Measurements from ENCODE around the gene ATRIP.

Gene ATRIP

DNA sequence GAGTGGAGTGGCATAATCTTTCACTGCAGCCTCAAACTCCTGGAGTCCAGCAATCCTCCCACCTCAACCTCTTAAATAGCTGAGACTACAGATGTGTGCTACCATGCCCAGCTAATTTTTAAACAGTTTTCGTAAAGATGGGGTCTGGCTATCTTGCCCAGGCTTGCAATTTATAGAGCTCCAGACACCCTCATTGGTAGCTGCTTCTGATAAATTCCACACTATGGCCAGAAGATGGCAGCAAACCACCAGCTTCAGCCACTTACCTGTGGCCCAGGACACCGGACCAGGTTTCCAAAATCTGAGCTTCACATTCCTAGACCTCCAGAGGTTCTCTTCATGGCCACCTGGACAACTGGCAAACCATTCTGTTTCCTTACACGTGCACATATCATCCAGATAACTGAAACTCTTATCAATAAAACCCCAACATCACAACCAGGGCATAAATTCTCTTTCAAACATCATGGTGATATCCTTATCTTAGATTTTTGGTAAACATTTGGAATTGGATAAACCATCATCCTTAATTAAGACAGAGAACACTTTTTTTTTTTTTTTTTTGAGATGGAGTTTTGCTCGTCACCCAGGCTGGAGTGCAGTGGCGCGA is 45.6 kb upstream of the ATRIP start:
- H3K9me3 ChIP-seq (ENCODE audit: control insufficient read depth, insufficient read depth, low read depth, low read length) = no peaks in the 10 kb centered on the region
- POLR2A ChIA-PET = interaction anchor here (0.7 to 2.1 kb wide), 8 partner anchors 17 to 152 kb away, joined by 3 to 13 read pairs (median 4); partner anchors contain the start of genes CCDC51 and TMA7
- no peak for TF ChIP-seq ZNF16 (tag by site-specific recombination; IDR thresholded peaks at IDR 0.05; ENCODE audit: low read depth)
- no peak for TF ChIP-seq ZNF311 (tag by site-specific recombination; IDR thresholded peaks at IDR 0.05; ENCODE audit: borderline replicate concordance)
- TF ChIP-seq ZNF660 (tag by site-specific recombination; IDR thresholded peaks at IDR 0.05) = peak; percentile 53; the same call in 1 of the 2 replicates
- no peak for TF ChIP-seq ZNF426 (tag by site-specific recombination; IDR thresholded peaks at IDR 0.05)
- TF ChIP-seq, protein P1, sequence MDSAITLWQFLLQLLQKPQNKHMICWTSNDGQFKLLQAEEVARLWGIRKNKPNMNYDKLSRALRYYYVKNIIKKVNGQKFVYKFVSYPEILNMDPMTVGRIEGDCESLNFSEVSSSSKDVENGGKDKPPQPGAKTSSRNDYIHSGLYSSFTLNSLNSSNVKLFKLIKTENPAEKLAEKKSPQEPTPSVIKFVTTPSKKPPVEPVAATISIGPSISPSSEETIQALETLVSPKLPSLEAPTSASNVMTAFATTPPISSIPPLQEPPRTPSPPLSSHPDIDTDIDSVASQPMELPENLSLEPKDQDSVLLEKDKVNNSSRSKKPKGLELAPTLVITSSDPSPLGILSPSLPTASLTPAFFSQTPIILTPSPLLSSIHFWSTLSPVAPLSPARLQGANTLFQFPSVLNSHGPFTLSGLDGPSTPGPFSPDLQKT (IDR thresholded peaks at IDR 0.05; ENCODE audit: borderline replicate concordance, low read depth, low read length) = no peak
- TF ChIP-seq, protein P2, sequence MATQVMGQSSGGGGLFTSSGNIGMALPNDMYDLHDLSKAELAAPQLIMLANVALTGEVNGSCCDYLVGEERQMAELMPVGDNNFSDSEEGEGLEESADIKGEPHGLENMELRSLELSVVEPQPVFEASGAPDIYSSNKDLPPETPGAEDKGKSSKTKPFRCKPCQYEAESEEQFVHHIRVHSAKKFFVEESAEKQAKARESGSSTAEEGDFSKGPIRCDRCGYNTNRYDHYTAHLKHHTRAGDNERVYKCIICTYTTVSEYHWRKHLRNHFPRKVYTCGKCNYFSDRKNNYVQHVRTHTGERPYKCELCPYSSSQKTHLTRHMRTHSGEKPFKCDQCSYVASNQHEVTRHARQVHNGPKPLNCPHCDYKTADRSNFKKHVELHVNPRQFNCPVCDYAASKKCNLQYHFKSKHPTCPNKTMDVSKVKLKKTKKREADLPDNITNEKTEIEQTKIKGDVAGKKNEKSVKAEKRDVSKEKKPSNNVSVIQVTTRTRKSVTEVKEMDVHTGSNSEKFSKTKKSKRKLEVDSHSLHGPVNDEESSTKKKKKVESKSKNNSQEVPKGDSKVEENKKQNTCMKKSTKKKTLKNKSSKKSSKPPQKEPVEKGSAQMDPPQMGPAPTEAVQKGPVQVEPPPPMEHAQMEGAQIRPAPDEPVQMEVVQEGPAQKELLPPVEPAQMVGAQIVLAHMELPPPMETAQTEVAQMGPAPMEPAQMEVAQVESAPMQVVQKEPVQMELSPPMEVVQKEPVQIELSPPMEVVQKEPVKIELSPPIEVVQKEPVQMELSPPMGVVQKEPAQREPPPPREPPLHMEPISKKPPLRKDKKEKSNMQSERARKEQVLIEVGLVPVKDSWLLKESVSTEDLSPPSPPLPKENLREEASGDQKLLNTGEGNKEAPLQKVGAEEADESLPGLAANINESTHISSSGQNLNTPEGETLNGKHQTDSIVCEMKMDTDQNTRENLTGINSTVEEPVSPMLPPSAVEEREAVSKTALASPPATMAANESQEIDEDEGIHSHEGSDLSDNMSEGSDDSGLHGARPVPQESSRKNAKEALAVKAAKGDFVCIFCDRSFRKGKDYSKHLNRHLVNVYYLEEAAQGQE (tag by site-specific recombination; IDR thresholded peaks at IDR 0.05) = no peak
- TF ChIP-seq, protein P3, sequence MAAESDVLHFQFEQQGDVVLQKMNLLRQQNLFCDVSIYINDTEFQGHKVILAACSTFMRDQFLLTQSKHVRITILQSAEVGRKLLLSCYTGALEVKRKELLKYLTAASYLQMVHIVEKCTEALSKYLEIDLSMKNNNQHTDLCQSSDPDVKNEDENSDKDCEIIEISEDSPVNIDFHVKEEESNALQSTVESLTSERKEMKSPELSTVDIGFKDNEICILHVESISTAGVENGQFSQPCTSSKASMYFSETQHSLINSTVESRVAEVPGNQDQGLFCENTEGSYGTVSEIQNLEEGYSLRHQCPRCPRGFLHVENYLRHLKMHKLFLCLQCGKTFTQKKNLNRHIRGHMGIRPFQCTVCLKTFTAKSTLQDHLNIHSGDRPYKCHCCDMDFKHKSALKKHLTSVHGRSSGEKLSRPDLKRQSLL (tag by site-specific recombination; IDR thresholded peaks at IDR 0.05) = 0 out of 2 replicates have a peak, but pooled peaks have one; percentile 16
- TF ChIP-seq ZEB2 (tag by site-specific recombination; IDR thresholded peaks at IDR 0.05) = 0 out of 2 replicates have a peak, but pooled peaks have one; percentile 46
- TF ChIP-seq OVOL3 (tag by site-specific recombination; IDR thresholded peaks at IDR 0.05) = no peak
- peak; percentile 89 for TF ChIP-seq ZNF654 (tag by site-specific recombination; IDR thresholded peaks at IDR 0.05; ENCODE audit: low read depth)
- no peak for TF ChIP-seq ZNF785 (tag by site-specific recombination; IDR thresholded peaks at IDR 0.05)
- TF ChIP-seq, protein P4, sequence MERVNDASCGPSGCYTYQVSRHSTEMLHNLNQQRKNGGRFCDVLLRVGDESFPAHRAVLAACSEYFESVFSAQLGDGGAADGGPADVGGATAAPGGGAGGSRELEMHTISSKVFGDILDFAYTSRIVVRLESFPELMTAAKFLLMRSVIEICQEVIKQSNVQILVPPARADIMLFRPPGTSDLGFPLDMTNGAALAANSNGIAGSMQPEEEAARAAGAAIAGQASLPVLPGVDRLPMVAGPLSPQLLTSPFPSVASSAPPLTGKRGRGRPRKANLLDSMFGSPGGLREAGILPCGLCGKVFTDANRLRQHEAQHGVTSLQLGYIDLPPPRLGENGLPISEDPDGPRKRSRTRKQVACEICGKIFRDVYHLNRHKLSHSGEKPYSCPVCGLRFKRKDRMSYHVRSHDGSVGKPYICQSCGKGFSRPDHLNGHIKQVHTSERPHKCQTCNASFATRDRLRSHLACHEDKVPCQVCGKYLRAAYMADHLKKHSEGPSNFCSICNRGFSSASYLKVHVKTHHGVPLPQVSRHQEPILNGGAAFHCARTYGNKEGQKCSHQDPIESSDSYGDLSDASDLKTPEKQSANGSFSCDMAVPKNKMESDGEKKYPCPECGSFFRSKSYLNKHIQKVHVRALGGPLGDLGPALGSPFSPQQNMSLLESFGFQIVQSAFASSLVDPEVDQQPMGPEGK (tag by site-specific recombination; IDR thresholded peaks at IDR 0.05) = no peak
- no peak for TF ChIP-seq GFI1B (tag by site-specific recombination; IDR thresholded peaks at IDR 0.05)
- no peak for TF ChIP-seq ZNF777 (tag by site-specific recombination; IDR thresholded peaks at IDR 0.05; ENCODE audit: borderline replicate concordance)
- TF ChIP-seq ZNF529 (tag by site-specific recombination; IDR thresholded peaks at IDR 0.05; ENCODE audit: insufficient replicate concordance) = no peak
- TF ChIP-seq SCRT1 (tag by site-specific recombination; IDR thresholded peaks at IDR 0.05; ENCODE audit: borderline replicate concordance) = peak; percentile 82
- no peak for TF ChIP-seq ZNF114 (tag by site-specific recombination; IDR thresholded peaks at IDR 0.05)
- TF ChIP-seq, protein P5, sequence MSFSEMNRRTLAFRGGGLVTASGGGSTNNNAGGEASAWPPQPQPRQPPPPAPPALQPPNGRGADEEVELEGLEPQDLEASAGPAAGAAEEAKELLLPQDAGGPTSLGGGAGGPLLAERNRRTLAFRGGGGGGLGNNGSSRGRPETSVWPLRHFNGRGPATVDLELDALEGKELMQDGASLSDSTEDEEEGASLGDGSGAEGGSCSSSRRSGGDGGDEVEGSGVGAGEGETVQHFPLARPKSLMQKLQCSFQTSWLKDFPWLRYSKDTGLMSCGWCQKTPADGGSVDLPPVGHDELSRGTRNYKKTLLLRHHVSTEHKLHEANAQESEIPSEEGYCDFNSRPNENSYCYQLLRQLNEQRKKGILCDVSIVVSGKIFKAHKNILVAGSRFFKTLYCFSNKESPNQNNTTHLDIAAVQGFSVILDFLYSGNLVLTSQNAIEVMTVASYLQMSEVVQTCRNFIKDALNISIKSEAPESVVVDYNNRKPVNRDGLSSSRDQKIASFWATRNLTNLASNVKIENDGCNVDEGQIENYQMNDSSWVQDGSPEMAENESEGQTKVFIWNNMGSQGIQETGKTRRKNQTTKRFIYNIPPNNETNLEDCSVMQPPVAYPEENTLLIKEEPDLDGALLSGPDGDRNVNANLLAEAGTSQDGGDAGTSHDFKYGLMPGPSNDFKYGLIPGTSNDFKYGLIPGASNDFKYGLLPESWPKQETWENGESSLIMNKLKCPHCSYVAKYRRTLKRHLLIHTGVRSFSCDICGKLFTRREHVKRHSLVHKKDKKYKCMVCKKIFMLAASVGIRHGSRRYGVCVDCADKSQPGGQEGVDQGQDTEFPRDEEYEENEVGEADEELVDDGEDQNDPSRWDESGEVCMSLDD (tag by site-specific recombination; IDR thresholded peaks at IDR 0.05) = no peak
- peak; percentile 70 for TF ChIP-seq SCRT2 (tag by site-specific recombination; IDR thresholded peaks at IDR 0.05)
- no peak for TF ChIP-seq PRDM1 (tag by site-specific recombination; IDR thresholded peaks at IDR 0.05)
- TF ChIP-seq KLF7 (tag by site-specific recombination; IDR thresholded peaks at IDR 0.05; ENCODE audit: borderline replicate concordance) = no peak
- no peak for TF ChIP-seq ZFP37 (tag by site-specific recombination; IDR thresholded peaks at IDR 0.05)
- TF ChIP-seq ZNF514 (tag by site-specific recombination; IDR thresholded peaks at IDR 0.05) = no peak
- TF ChIP-seq ZNF48 (tag by site-specific recombination; IDR thresholded peaks at IDR 0.05) = no peak
- TF ChIP-seq, protein P6, sequence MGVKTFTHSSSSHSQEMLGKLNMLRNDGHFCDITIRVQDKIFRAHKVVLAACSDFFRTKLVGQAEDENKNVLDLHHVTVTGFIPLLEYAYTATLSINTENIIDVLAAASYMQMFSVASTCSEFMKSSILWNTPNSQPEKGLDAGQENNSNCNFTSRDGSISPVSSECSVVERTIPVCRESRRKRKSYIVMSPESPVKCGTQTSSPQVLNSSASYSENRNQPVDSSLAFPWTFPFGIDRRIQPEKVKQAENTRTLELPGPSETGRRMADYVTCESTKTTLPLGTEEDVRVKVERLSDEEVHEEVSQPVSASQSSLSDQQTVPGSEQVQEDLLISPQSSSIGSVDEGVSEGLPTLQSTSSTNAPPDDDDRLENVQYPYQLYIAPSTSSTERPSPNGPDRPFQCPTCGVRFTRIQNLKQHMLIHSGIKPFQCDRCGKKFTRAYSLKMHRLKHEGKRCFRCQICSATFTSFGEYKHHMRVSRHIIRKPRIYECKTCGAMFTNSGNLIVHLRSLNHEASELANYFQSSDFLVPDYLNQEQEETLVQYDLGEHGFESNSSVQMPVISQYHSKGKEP (tag by site-specific recombination; IDR thresholded peaks at IDR 0.05) = no peak
- TF ChIP-seq ZBTB48 (tag by site-specific recombination; IDR thresholded peaks at IDR 0.05) = no peak

More for the DNA sequence above, 45.6 kb upstream of the ATRIP start:
- peaks cover 0 to 22% of the 10 kb centered on the region in 2 experiments; a peak in 1 of 3 replicates for H3K36me3 ChIP-seq (ENCODE audit: control insufficient read depth in 2 of 2, insufficient read depth in 1 of 2, low read length in 2 of 2)
- CTCF ChIA-PET = interaction anchor here (0.6 to 7.2 kb wide), 42 partner anchors 9 to 339 kb away, joined by 3 to 238 read pairs (median 5); partner anchors contain the start of genes CCDC51, PFKFB4, PLXNB1 and TMA7
- H3K27ac ChIP-seq (ENCODE audit: extremely low read depth, low read depth, low read length) = no peak overlapping the region
- H3K4me1 ChIP-seq (ENCODE audit: control insufficient read depth, insufficient read depth, low read length) = no peaks in the 10 kb centered on the region
- no peak overlapping the region for H3K4me3 ChIP-seq (ENCODE audit: low read depth, low read length)
